ENCODE data around the gene MAT2B. TPM values are rescaled to one million over a fixed set of nuclear protein-coding genes. Genes with fewer than 3 reads are reported as not detected.

MAT2B gene
- total and polyA plus RNA-seq, 9 of the 15 experiments (the other 6 are each of a cell fraction or from before 2014, with no cell fraction given), result 32.0 to 57.7 (median 43.6) TPM

DNA sequence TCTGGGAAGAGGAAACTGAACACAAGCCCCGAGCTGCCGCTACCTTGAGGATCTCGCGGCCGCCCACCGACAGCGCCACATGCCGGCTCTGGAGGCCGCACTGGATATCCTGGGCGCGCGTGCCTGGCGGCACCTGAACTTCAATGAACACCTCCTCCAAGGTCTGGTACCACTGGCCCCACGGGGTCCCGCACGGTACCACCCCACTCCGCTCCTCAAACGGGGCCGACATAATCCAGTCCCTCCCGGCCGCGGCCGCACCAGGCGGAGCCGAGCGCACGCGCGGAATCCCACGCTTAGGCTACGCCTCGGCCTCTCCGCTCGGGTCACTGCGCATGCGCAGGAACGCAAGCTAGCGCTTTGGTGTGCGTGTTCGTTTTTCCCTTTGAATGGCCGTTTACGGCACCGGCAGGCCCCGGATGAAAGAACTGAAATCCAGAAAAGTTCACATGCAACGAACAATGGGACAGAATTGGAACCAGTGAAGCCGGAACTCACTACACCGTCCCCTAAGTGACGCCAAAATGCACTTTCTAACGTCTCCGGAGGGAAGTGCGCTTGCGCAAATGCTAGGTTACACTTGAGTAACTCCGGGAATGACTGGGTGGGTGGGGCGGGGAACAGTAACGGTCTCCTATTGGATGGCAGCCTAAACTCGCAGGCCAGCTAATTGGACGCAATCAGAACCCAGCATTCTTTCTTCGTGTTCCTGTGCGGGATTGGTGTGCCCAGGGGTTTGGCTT lies 45.4 kb upstream of the MAT2B start, which contains the start of gene NUDCD2 (continued):
- TF ChIP-seq IFI16 (CRISPR knock-in tag; IDR thresholded peaks at IDR 0.05) (no peak), GTF3C2 (IDR thresholded peaks at IDR 0.05; ENCODE audit: borderline replicate concordance, extremely low read depth, insufficient read length) (no peak), ZNF140 (CRISPR knock-in tag; IDR thresholded peaks at IDR 0.05) (no peak), CREB1 (IDR thresholded peaks at IDR 0.05) (peak; percentile 71; the same call in 1 of the 2 replicates), CREB1 (CRISPR knock-in tag; IDR thresholded peaks at IDR 0.05) (no peak; the same call in 1 of the 2 replicates), E4F1 (CRISPR knock-in tag; IDR thresholded peaks at IDR 0.05; ENCODE audit: borderline replicate concordance) (0 out of 2 replicates have a peak, but pooled peaks have one; percentile 51), RBBP5 (IDR thresholded peaks at IDR 0.05; ENCODE audit: borderline replicate concordance, insufficient read depth, low read length, poor library complexity, severe bottlenecking) (peak; percentile 92), GTF2F1 (IDR thresholded peaks at IDR 0.05; ENCODE audit: low read depth, low read length) (peak; percentile 57; the same call in 1 of the 2 replicates), ZNF217 (CRISPR knock-in tag; IDR thresholded peaks at IDR 0.05) (no peak), ETV1 (tag; conservative IDR thresholded peaks at IDR 0.05; ENCODE audit: low read depth) (peak; percentile 63), SOX6 (IDR thresholded peaks at IDR 0.05) (peak; percentile 46; the same call in 1 of the 2 replicates), ATF1 (CRISPR knock-in tag; IDR thresholded peaks at IDR 0.05) (no peak), ATF1 (tag; IDR thresholded peaks at IDR 0.05) (peak; percentile 62), BCOR (IDR thresholded peaks at IDR 0.05) (0 out of 2 replicates have a peak, but pooled peaks have one; percentile 35), ZBTB7A (IDR thresholded peaks at IDR 0.05; ENCODE audit: borderline replicate concordance, control insufficient read depth, low read depth, low read length) (peak; percentile 63; the same call in 1 of the 2 replicates), PHF8 (IDR thresholded peaks at IDR 0.05; ENCODE audit: borderline replicate concordance, low read length) (peak; percentile 89; the same call in 1 of the 2 replicates), E2F6 (IDR thresholded peaks at IDR 0.05; ENCODE audit: borderline replicate concordance in 1 of 2, extremely low read depth in 1 of 2, insufficient read depth in 1 of 2, insufficient read length in 1 of 2, low read depth in 1 of 2, low read length in 1 of 2, poor library complexity in 1 of 2, severe bottlenecking in 1 of 2) (peak; percentile 63 to 71), ZNF224 (CRISPR knock-in tag; IDR thresholded peaks at IDR 0.05) (no peak), ZNF79 (CRISPR knock-in tag; IDR thresholded peaks at IDR 0.05; ENCODE audit: low read depth) (no peak), PKNOX1 (IDR thresholded peaks at IDR 0.05) (no peak), POLR2A (conservative IDR thresholded peaks at IDR 0.05) (peak; percentile 90)

Measured in K562 (cell line).